Astrocyte (in vitro differentiated cells and primary cell): ENCODE results near the gene TFEB. TPM values are rescaled to one million over a fixed set of nuclear protein-coding genes. Genes with fewer than 3 reads are reported as not detected.

Experiments used
- DNase-seq: peaks from one replicate; pipeline ENCODE4 v3.0.0-alpha.2; 2010; ENCODE audit warnings: low read depth
- FAIRE-seq: peaks from 2 replicates; lab custom pipeline; 2011; peaks lifted over from hg19 to GRCh38; lab: Jason Lieb, UNC
- H2AFZ ChIP-seq: 2 replicates; pipeline ENCODE4 v1.6.0; 2012; ENCODE audit warnings: low read depth, low read length, inconsistent platforms
- H3K27ac ChIP-seq: 2 replicates; pipeline ENCODE4 v1.5.1; 2011; ENCODE audit warnings: low read depth, low read length, inconsistent platforms
- H3K27me3 ChIP-seq: 2 replicates; pipeline ENCODE4 v1.6.0; 2011; ENCODE audit warnings: low read length, inconsistent platforms; ENCODE audit not compliant: insufficient read depth
- H3K36me3 ChIP-seq: 2 replicates; pipeline ENCODE4 v1.5.1; 2011; ENCODE audit warnings: low read length, inconsistent platforms; ENCODE audit not compliant: insufficient read depth
- H3K4me1 ChIP-seq: 2 replicates; pipeline ENCODE4 v1.5.1; 2011; ENCODE audit warnings: low read length, inconsistent platforms; ENCODE audit not compliant: insufficient read depth
- H3K4me2 ChIP-seq: 2 replicates; pipeline ENCODE4 v1.6.0; 2012; ENCODE audit warnings: low read length, inconsistent platforms
- H3K4me3 ChIP-seq: 2 replicates; pipeline ENCODE4 v1.5.1; 2011; ENCODE audit warnings: low read depth, mild to moderate bottlenecking, low read length, inconsistent platforms; ENCODE audit not compliant: insufficient read depth
- H3K79me2 ChIP-seq: 2 replicates; pipeline ENCODE4 v1.6.0; 2012; ENCODE audit warnings: mild to moderate bottlenecking, low read length, inconsistent platforms; ENCODE audit not compliant: insufficient read depth
- H3K9ac ChIP-seq: 2 replicates; pipeline ENCODE4 v1.6.0; 2012; ENCODE audit warnings: mild to moderate bottlenecking, low read length, inconsistent platforms
- H3K9me3 ChIP-seq: 2 replicates; pipeline ENCODE4 v1.5.1; 2012; ENCODE audit warnings: low read depth, mild to moderate bottlenecking, low read length, inconsistent platforms; ENCODE audit not compliant: insufficient read depth
- H4K20me1 ChIP-seq: 2 replicates; pipeline ENCODE4 v1.6.0; 2012; ENCODE audit warnings: low read length, inconsistent platforms; ENCODE audit not compliant: insufficient read depth
- H3K27ac Mint-ChIP-seq: one replicate; pipeline ENCODE4 v1.8.0; 2021; ENCODE audit warnings: mild to moderate bottlenecking, mixed read lengths; ENCODE audit not compliant: unreplicated experiment
- H3K27me3 Mint-ChIP-seq: one replicate; pipeline ENCODE4 v1.8.0; 2021; ENCODE audit warnings: low read depth, mixed read lengths; ENCODE audit not compliant: unreplicated experiment
- H3K36me3 Mint-ChIP-seq: one replicate; pipeline ENCODE4 v1.8.0; 2021; ENCODE audit warnings: low read depth, mixed read lengths; ENCODE audit not compliant: unreplicated experiment
- H3K4me1 Mint-ChIP-seq: one replicate; pipeline ENCODE4 v1.8.0; 2021; ENCODE audit warnings: low read depth, mixed read lengths; ENCODE audit not compliant: unreplicated experiment
- H3K4me3 Mint-ChIP-seq: one replicate; pipeline ENCODE4 v1.8.0; 2021; ENCODE audit warnings: mild to moderate bottlenecking, moderate library complexity, mixed read lengths; ENCODE audit not compliant: unreplicated experiment
- H3K9me3 Mint-ChIP-seq: one replicate; pipeline ENCODE4 v1.8.0; 2021; ENCODE audit warnings: mild to moderate bottlenecking, mixed read lengths; ENCODE audit not compliant: unreplicated experiment
- EZH2 ChIP-seq: IDR thresholded peaks from 2 replicates; pipeline ENCODE4 v1.6.1; 2012; ENCODE audit warnings: mild to moderate bottlenecking, low read length, inconsistent platforms; ENCODE audit not compliant: insufficient read depth
- total RNA-seq: library from RNA; stranded (reverse); gene quantifications from 2 replicates; pipeline ENCODE4 v1.2.1, GENCODE V29; 2021
- TF ChIP-seq, protein P1 (sequence below): IDR thresholded peaks from 2 replicates; pipeline ENCODE4 v1.5.1; 2011; ENCODE audit warnings: low read depth, mild to moderate bottlenecking, inconsistent platforms, low read length, moderate library complexity; ENCODE audit not compliant: insufficient read depth

TFEB gene
- total RNA-seq, 1 donor from 2014 or later, result 4.7 TPM

DNA sequence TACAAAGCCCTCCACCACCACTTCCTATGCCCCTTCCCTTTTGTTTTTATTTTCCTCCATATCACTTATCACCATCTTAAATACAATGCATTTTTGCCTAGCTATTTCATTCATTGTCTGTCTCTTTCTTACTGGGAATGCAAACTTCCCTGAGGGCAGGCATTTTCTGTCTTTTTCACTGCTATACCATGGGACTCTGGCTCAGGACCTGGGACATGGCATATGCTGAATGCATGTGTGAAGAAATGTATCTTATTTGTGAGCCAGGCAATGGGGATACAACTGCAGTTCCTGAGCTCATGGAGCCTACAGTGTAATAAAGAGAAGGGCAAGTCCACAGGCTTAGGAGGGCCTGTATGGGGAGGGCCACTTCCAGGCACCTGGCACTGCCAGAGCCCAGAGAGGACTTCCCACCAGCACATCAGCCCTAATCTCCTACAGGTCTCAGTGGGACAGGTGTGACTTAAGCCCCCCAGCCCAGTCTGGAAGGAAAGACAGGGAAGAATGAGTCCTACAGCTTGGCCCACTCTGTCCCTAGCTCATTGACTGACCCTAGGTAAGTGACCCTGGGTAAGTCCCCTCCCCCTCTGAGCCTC is 43.2 kb downstream of the TFEB start:
- Mint-ChIP-seq H3K9me3 (peaks cover 3% of the 10 kb centered on the region), H3K27me3 (peaks cover 32% of the 10 kb centered on the region), H3K36me3 (no peaks in the 10 kb centered on the region), H3K27ac (no peak overlapping the region), H3K4me3 (no peak overlapping the region), H3K4me1 (peaks cover 9% of the 10 kb centered on the region)
- H3K36me3 ChIP-seq, result no peaks in the 10 kb centered on the region
- no peak overlapping the region for H3K4me2 ChIP-seq
- H3K9me3 ChIP-seq, result no peaks in the 10 kb centered on the region
- TF ChIP-seq, protein P1, sequence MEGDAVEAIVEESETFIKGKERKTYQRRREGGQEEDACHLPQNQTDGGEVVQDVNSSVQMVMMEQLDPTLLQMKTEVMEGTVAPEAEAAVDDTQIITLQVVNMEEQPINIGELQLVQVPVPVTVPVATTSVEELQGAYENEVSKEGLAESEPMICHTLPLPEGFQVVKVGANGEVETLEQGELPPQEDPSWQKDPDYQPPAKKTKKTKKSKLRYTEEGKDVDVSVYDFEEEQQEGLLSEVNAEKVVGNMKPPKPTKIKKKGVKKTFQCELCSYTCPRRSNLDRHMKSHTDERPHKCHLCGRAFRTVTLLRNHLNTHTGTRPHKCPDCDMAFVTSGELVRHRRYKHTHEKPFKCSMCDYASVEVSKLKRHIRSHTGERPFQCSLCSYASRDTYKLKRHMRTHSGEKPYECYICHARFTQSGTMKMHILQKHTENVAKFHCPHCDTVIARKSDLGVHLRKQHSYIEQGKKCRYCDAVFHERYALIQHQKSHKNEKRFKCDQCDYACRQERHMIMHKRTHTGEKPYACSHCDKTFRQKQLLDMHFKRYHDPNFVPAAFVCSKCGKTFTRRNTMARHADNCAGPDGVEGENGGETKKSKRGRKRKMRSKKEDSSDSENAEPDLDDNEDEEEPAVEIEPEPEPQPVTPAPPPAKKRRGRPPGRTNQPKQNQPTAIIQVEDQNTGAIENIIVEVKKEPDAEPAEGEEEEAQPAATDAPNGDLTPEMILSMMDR, result no peak
- no peak for TF ChIP-seq EZH2
- H4K20me1 ChIP-seq, result no peaks in the 10 kb centered on the region
- peaks cover 9% of the 10 kb centered on the region for H3K4me1 ChIP-seq
- DNase-seq (no peak), FAIRE-seq (no peak)
- no peaks in the 10 kb centered on the region for H3K79me2 ChIP-seq
- no peak overlapping the region for H3K27ac ChIP-seq
- H3K4me3 ChIP-seq, result no peak overlapping the region
- H3K27me3 ChIP-seq, result no peaks in the 10 kb centered on the region
- H3K9ac ChIP-seq, result no peak overlapping the region
- no peak overlapping the region for H2AFZ ChIP-seq

DNA sequence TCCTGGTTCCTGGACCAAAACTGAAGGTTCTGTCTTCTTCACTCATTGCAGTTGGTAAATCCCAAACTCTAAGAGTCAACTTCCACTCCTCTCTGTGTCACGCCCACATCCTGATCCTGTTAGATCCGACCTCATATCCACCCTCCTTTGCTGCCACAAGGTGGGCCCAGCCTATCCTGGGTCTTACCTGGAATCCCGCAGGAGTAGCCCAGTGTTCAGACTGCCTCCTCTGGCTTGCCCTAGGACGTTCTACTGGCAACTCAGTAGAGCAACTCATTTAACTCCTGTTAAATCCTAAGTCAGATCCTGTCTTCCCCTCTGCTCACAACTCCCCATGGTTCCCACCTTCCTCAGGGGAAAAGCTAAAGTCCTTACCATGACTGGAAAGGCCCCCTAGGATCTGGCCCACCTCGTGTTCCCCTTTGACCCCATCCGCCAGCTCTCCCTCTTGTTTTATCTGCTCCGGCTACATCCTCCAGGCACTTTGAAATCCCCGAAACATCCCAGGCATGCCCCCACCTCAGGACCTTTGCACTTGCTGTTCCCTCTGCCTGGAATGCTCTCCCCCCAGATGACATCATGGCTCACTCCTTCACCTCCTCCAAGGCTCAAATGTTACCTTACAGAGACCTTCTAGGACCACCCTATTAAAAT is 43.9 kb downstream of the TFEB start:
- H4K20me1 ChIP-seq, result no peaks in the 10 kb centered on the region
- Mint-ChIP-seq H3K27ac (no peak overlapping the region), H3K4me1 (peaks cover 9% of the 10 kb centered on the region), H3K9me3 (peaks cover 3% of the 10 kb centered on the region), H3K4me3 (no peak overlapping the region), H3K36me3 (no peaks in the 10 kb centered on the region), H3K27me3 (peaks cover 38% of the 10 kb centered on the region)
- H3K9me3 ChIP-seq, result no peaks in the 10 kb centered on the region
- no peak for DNase-seq
- no peak overlapping the region for H3K9ac ChIP-seq
- no peak overlapping the region for H2AFZ ChIP-seq
- no peaks in the 10 kb centered on the region for H3K79me2 ChIP-seq
- H3K27me3 ChIP-seq, result no peaks in the 10 kb centered on the region
- no peak overlapping the region for H3K4me3 ChIP-seq
- FAIRE-seq, result no peak
- H3K36me3 ChIP-seq, result no peaks in the 10 kb centered on the region
- H3K4me1 ChIP-seq, result peaks cover 9% of the 10 kb centered on the region
- TF ChIP-seq EZH2, result no peak
- TF ChIP-seq, protein P1, result no peak
- H3K27ac ChIP-seq, result no peak overlapping the region
- no peak overlapping the region for H3K4me2 ChIP-seq
